Common myeloid progenitor, CD34-positive (primary cell): ENCODE measurements around the gene NR1H2.

Experiments used
- CTCF ChIA-PET: fragments of 350-600 bp; sonication (Branson Sonifier 250); formaldehyde crosslinking; loops from one replicate; lab custom pipeline; 2021; ENCODE audit warnings: antibody characterized with exemption; lab: Charles Lee
- POLR2A ChIA-PET: fragments of 350-600 bp; sonication (Branson Sonifier 250); formaldehyde crosslinking; loops from one replicate; lab custom pipeline; 2021; ENCODE audit warnings: antibody characterized with exemption; lab: Charles Lee
- DNase-seq, 3 donors: peaks; one replicate each; pipeline versions ENCODE4 v3.0.0 to v3.0.0-alpha.2; 2013
- H3K27ac ChIP-seq, 2 experiments: 1 replicate in 1 of 2; 2 replicates in 1 of 2; pipeline ENCODE4 v1.7.0; 2013; ENCODE audit warnings: inconsistent platforms in 2 of 2, low read length in 2 of 2, mild to moderate bottlenecking in 2 of 2, low read depth in 1 of 2, moderate library complexity in 1 of 2; ENCODE audit not compliant: severe bottlenecking in 2 of 2, insufficient read depth in 1 of 2, poor library complexity in 1 of 2
- H3K27me3 ChIP-seq, 5 experiments: replicated peaks in 2 of 5; 1 replicate in 3 of 5; 2 replicates in 2 of 5; pipeline versions ENCODE4 v1.6.1 to v1.7.0; 2013; ENCODE audit warnings: low read length in 4 of 5, mild to moderate bottlenecking in 2 of 5, moderate library complexity in 2 of 5, inconsistent platforms in 1 of 5; ENCODE audit not compliant: insufficient read depth in 5 of 5, control insufficient read depth in 4 of 5
- H3K36me3 ChIP-seq, 4 experiments: 1 replicate in 2 of 4; 2 replicates in 2 of 4; pipeline versions ENCODE4 v1.6.1 to v1.7.0; 2013; ENCODE audit warnings: low read length in 3 of 4, control low read depth in 1 of 4, mild to moderate bottlenecking in 1 of 4; ENCODE audit not compliant: control insufficient read depth in 4 of 4, insufficient read depth in 4 of 4
- H3K4me1 ChIP-seq, 4 experiments: 1 replicate in 3 of 4; 2 replicates in 1 of 4; pipeline versions ENCODE4 v1.6.1 to v1.7.1; 2013; ENCODE audit warnings: low read length in 3 of 4, mild to moderate bottlenecking in 3 of 4, control low read depth in 1 of 4, inconsistent platforms in 1 of 4, moderate library complexity in 1 of 4; ENCODE audit not compliant: control insufficient read depth in 4 of 4, insufficient read depth in 4 of 4; ENCODE audit errors: control extremely low read depth in 1 of 4
- H3K4me3 ChIP-seq, 7 experiments: 1 replicate in 4 of 7; 2 replicates in 3 of 7; pipeline versions ENCODE4 v1.5.1 to v1.7.0; 2013; ENCODE audit warnings: mild to moderate bottlenecking in 7 of 7, low read length in 6 of 7, moderate library complexity in 6 of 7, inconsistent platforms in 2 of 7, low read depth in 2 of 7, control low read depth in 1 of 7; ENCODE audit not compliant: insufficient read depth in 4 of 7, control insufficient read depth in 1 of 7; ENCODE audit errors: extremely low read depth in 1 of 7
- H3K9me3 ChIP-seq, 5 experiments: 1 replicate in 4 of 5; 2 replicates in 1 of 5; pipeline versions ENCODE4 v1.6.1 to v1.7.1; 2013; ENCODE audit warnings: low read length in 4 of 5, mild to moderate bottlenecking in 2 of 5, inconsistent platforms in 1 of 5, low read depth in 1 of 5, moderate library complexity in 1 of 5; ENCODE audit not compliant: control insufficient read depth in 4 of 5, insufficient read depth in 2 of 5; ENCODE audit errors: control extremely low read depth in 1 of 5
- WGBS: methylation state at CpG from one replicate; pipeline ENCODE4 v1.1.5; 2013; ENCODE audit not compliant: insufficient coverage; 5-methylcytosine and 5-hydroxymethylcytosine counted together

Gene NR1H2

GRCh38 chr19:50358483-50359327, 17.6 kb upstream of the NR1H2 start:
- WGBS: 27% methylated on average over 48 of the region's 54 CpGs
- CTCF ChIA-PET: interaction anchor here (1.2 to 2.6 kb wide), 6 partner anchors 8 to 311 kb away, joined by 3 to 13 read pairs (median 6); no protein-coding TSS in a partner anchor
- peak; percentile 76 to 85 (median 82) for DNase-seq
- H3K27ac ChIP-seq: peak overlapping the region in 1 of 2 experiments; percentile 87
- H3K36me3 ChIP-seq: no peaks in the 10 kb centered on the region
- H3K9me3 ChIP-seq: no peaks in the 10 kb centered on the region
- H3K27me3 ChIP-seq: peaks cover 0 to 4% (median 0%) of the 10 kb centered on the region in 5 experiments
- POLR2A ChIA-PET: no interaction called here
- peaks cover 0 to 11% (median 8%) of the 10 kb centered on the region in 4 experiments for H3K4me1 ChIP-seq
- H3K4me3 ChIP-seq: peak overlapping the region; percentile 21 to 87 (median 58)

- CTCF ChIA-PET: interaction anchor here (0.7 kb wide), 1 partner anchor 11 kb away, joined by 3 read pairs; no protein-coding TSS in a partner anchor
- DNase-seq: no peak
- no peaks in the 10 kb centered on the region for H3K36me3 ChIP-seq
- peak overlapping the region in 1 of 7 experiments; percentile 86 for H3K4me3 ChIP-seq
- H3K9me3 ChIP-seq: no peaks in the 10 kb centered on the region
- POLR2A ChIA-PET: no interaction called here
- WGBS: 99% methylated on average over 7 of the region's 11 CpGs
- no peak overlapping the region for H3K27ac ChIP-seq
- H3K4me1 ChIP-seq: peaks cover 0 to 11% (median 8%) of the 10 kb centered on the region in 4 experiments
- peaks cover 0 to 4% (median 0%) of the 10 kb centered on the region in 5 experiments for H3K27me3 ChIP-seq
These were observed 16.9 kb upstream of the NR1H2 start for GRCh38 chr19:50359328-50359818.

- Histone ChIP-seq H3K4me1 (peaks cover 0 to 11% (median 8%) of the 10 kb centered on the region in 4 experiments), H3K36me3 (no peaks in the 10 kb centered on the region), H3K4me3 (no peak overlapping the region), H3K27ac (no peak overlapping the region), H3K27me3 (peaks cover 0 to 4% (median 0%) of the 10 kb centered on the region in 5 experiments), H3K9me3 (no peaks in the 10 kb centered on the region)
- ChIA-PET POLR2A (no interaction called here), CTCF (interaction anchor here (4.4 kb wide), 1 partner anchor 100 kb away, joined by 17 read pairs; no protein-coding TSS in a partner anchor)
- no peak for DNase-seq
- WGBS: 97% methylated on average over 5 of the region's 7 CpGs
These were observed 14.8 kb upstream of the NR1H2 start for GRCh38 chr19:50361290-50362029.

GRCh38 chr19:50362030-50362412, 14.2 kb upstream of the NR1H2 start:
- ChIA-PET POLR2A (no interaction called here), CTCF (interaction anchor here (4.4 kb wide), 1 partner anchor 99 kb away, joined by 17 read pairs; no protein-coding TSS in a partner anchor)
- H3K4me3 ChIP-seq: no peak overlapping the region
- 98% methylated on average over 5 of the region's 7 CpGs for WGBS
- H3K4me1 ChIP-seq: peaks cover 0 to 11% (median 7%) of the 10 kb centered on the region in 4 experiments
- no peaks in the 10 kb centered on the region for H3K9me3 ChIP-seq
- H3K27ac ChIP-seq: no peak overlapping the region
- peaks cover 0 to 4% (median 0%) of the 10 kb centered on the region in 5 experiments for H3K27me3 ChIP-seq
- H3K36me3 ChIP-seq: no peaks in the 10 kb centered on the region
- DNase-seq: no peak

GRCh38 chr19:50362656-50363424, 13.4 kb upstream of the NR1H2 start:
- peaks cover 0 to 8% (median 4%) of the 10 kb centered on the region in 4 experiments for H3K4me1 ChIP-seq
- no peak overlapping the region for H3K4me3 ChIP-seq
- H3K27ac ChIP-seq: no peak overlapping the region
- no peaks in the 10 kb centered on the region for H3K9me3 ChIP-seq
- DNase-seq: no peak
- POLR2A ChIA-PET: no interaction called here
- CTCF ChIA-PET: interaction anchor here (4.4 kb wide), 1 partner anchor 98 kb away, joined by 17 read pairs; no protein-coding TSS in a partner anchor
- WGBS: 98% methylated on average over 8 of the region's 11 CpGs
- H3K27me3 ChIP-seq: peaks cover 0 to 2% (median 0%) of the 10 kb centered on the region in 5 experiments
- H3K36me3 ChIP-seq: no peaks in the 10 kb centered on the region

- no peaks in the 10 kb centered on the region for H3K9me3 ChIP-seq
These were observed 10.6 kb upstream of the NR1H2 start, which contains the start of gene NAPSA for GRCh38 chr19:50365434-50366306. Gene NAPSA (minus strand): TSS chr19:50365639. CDS start chr19:50365621, 18 bp downstream.

More at GRCh38 chr19:50365434-50366306, 10.6 kb upstream of the NR1H2 start, which contains the start of gene NAPSA:
- ChIA-PET CTCF (interaction anchor here (0.9 to 4.4 kb wide), 7 partner anchors 8 to 359 kb away, joined by 3 to 17 read pairs (median 4); no protein-coding TSS in a partner anchor), POLR2A (no interaction called here)
- H3K36me3 ChIP-seq: no peaks in the 10 kb centered on the region
- no peaks in the 10 kb centered on the region for H3K27me3 ChIP-seq
- H3K27ac ChIP-seq: no peak within 1 kb of the TSS
- WGBS: 96% methylated on average over 5 of the region's 11 CpGs
- no peak for DNase-seq
- H3K4me3 ChIP-seq: no peak within 1 kb of the TSS
- H3K4me1 ChIP-seq: peaks cover 0 to 14% (median 9%) of the 10 kb centered on the region in 4 experiments
